Kidney (tissue), 14 donors: ENCODE results near the gene SPIN1. TPM values are rescaled to one million over a fixed set of nuclear protein-coding genes. Genes with fewer than 3 reads are reported as not detected.
A peak's percentile ranks its signal among the peaks of the same experiment; 100 is the strongest.

Source experiments
- DNase-seq, 5 donors: peaks; one replicate each; pipeline ENCODE4 v3.0.0-alpha.2; 2013 to 2020
- FAIRE-seq: peaks from 2 replicates; lab custom pipeline; 2012; peaks lifted over from hg19 to GRCh38; lab: Jason Lieb, UNC
- H3K27ac ChIP-seq, 2 donors: one replicate each; pipeline ENCODE4 v1.7.0; 2013; ENCODE audit warnings: low read depth in 2 of 2, low read length in 2 of 2, inconsistent platforms in 1 of 2
- H3K27me3 ChIP-seq: one replicate; pipeline ENCODE4 v1.7.1; 2013; ENCODE audit warnings: low read length, inconsistent platforms; ENCODE audit not compliant: control insufficient read depth, insufficient read depth
- H3K36me3 ChIP-seq, 3 donors: one replicate each; pipeline versions ENCODE4 v1.7.0 to v1.7.1; 2013; ENCODE audit warnings: low read length in 3 of 3, control low read depth in 1 of 3, inconsistent platforms in 1 of 3; ENCODE audit not compliant: insufficient read depth in 3 of 3, control insufficient read depth in 2 of 3
- H3K4me1 ChIP-seq, 3 donors: one replicate each; pipeline versions ENCODE4 v1.7.0 to v1.7.1; 2013; ENCODE audit warnings: low read length in 3 of 3, inconsistent platforms in 1 of 3, low read depth in 1 of 3; ENCODE audit not compliant: control insufficient read depth in 2 of 3, insufficient read depth in 2 of 3
- H3K4me3 ChIP-seq, 3 donors: one replicate each; pipeline versions ENCODE4 v1.7.0 to v1.8.1; 2013; ENCODE audit warnings: low read length in 3 of 3, control low read depth in 1 of 3, inconsistent platforms in 1 of 3
- H3K9ac ChIP-seq, 3 donors: one replicate each; pipeline versions ENCODE4 v1.7.0 to v1.7.1; 2013; ENCODE audit warnings: low read length in 3 of 3, control low read depth in 1 of 3, inconsistent platforms in 1 of 3
- H3K9me3 ChIP-seq, 3 donors: one replicate each; pipeline versions ENCODE4 v1.7.0 to v1.7.1; 2013; ENCODE audit warnings: low read length in 3 of 3, control low read depth in 1 of 3, inconsistent platforms in 1 of 3; ENCODE audit not compliant: control insufficient read depth in 2 of 3, insufficient read depth in 1 of 3
- intact Hi-C: fragments of 100-400 bp; cut with DNase I; formaldehyde crosslinking; loops from one replicate; pipeline ENCODE4 v1.11.1; 2022
- polyA plus RNA-seq: library from polyadenylated mRNA; stranded (reverse); fragments of 350-450 nt; fragmentation: Illumina TruSeq; extraction: RNeasy Lipid Tissue Mini Kit (QIAGEN cat#74804); gene quantifications from one replicate; pipeline ENCODE4 v1.2.3, GENCODE V29; 2014; ENCODE audit warnings: low read depth, low replicate concordance; ENCODE audit not compliant: insufficient read depth
- total RNA-seq: library from RNA; stranded (reverse); fragmentation: NEBNext Ultra II Directional; extraction: Animal tissue kit (Norgen Biotek cat#: 25700); gene quantifications from one replicate; pipeline ENCODE4 v1.2.1, GENCODE V29; 2021
- TF ChIP-seq, protein P1 (sequence below): IDR thresholded peaks from 3 replicates; pipeline ENCODE4 v1.5.1; 2012; ENCODE audit warnings: mild to moderate bottlenecking, moderate library complexity, borderline replicate concordance; ENCODE audit not compliant: insufficient read depth; ENCODE audit errors: extremely low read depth
- donor health status: control.
- donor health status: control.
- donor health status: control.
- donor health status: control.
- donor health status: control.
- donor health status: DM: yes; HTN: yes; CAD: no.
- donor health status: Normal renal cell carcinoma (clear cell type).

Gene SPIN1
- total and polyA plus RNA-seq, 2 donors from 2014 or later, result 27.9 to 88.7 TPM

DNA sequence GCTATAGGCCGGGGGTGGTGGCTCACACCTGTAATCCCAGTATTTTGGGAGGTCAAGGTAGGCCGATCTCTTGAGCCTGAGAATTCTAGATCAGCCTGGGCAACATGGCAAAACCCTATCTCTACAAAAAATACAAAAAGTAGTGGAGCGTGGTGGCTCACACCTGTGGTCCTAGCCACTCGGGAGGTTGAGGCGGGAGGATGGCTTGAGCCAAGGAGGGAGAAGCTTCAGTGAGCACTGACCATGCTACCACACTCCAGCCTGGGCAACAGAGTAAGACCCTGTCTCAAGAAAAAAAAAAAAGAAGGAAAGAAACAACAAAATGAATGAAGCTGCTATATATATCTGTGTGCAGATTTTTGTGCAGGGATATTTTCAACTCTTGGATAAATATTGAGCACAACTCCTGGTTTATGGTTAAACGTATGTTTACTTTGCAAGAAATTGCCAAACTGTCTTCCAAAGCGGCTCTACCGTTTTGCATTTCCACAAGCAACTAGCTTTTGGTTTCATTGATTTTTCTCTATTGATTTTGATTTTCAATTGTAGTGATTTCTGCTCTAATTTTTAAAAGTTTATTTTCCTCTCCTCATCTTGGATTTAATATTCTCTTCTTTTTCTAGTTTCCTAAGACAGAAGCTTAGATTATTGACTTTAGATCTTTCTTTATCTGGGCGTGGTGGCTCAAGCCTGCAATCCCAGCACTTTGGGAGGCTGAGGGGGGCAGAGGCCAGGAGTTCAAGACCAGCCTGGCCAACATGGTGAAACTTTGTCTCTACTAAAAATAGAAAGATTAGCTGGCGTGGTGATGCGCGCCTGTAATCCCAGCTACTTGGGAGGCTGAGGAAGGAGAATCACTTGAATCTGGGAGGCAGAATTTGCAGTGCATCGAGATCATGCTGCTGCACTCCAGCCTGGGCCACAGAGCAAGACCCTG lies 49.2 kb downstream of the SPIN1 start:
- intact Hi-C loops, result no loop called here
- H3K36me3 ChIP-seq, result peaks cover 0 to 6% (median 2%) of the 10 kb centered on the region in 3 donors
- TF ChIP-seq, protein P1, sequence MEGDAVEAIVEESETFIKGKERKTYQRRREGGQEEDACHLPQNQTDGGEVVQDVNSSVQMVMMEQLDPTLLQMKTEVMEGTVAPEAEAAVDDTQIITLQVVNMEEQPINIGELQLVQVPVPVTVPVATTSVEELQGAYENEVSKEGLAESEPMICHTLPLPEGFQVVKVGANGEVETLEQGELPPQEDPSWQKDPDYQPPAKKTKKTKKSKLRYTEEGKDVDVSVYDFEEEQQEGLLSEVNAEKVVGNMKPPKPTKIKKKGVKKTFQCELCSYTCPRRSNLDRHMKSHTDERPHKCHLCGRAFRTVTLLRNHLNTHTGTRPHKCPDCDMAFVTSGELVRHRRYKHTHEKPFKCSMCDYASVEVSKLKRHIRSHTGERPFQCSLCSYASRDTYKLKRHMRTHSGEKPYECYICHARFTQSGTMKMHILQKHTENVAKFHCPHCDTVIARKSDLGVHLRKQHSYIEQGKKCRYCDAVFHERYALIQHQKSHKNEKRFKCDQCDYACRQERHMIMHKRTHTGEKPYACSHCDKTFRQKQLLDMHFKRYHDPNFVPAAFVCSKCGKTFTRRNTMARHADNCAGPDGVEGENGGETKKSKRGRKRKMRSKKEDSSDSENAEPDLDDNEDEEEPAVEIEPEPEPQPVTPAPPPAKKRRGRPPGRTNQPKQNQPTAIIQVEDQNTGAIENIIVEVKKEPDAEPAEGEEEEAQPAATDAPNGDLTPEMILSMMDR, result no peak
- H3K9me3 ChIP-seq, result no peaks in the 10 kb centered on the region
- DNase-seq (no peak), FAIRE-seq (no peak)
- H3K4me3 ChIP-seq, result no peak overlapping the region
- no peak overlapping the region for H3K9ac ChIP-seq
- H3K27ac ChIP-seq, result no peak overlapping the region
- peaks cover 0 to 6% (median 0%) of the 10 kb centered on the region in 3 donors for H3K4me1 ChIP-seq
- no peaks in the 10 kb centered on the region for H3K27me3 ChIP-seq

DNA sequence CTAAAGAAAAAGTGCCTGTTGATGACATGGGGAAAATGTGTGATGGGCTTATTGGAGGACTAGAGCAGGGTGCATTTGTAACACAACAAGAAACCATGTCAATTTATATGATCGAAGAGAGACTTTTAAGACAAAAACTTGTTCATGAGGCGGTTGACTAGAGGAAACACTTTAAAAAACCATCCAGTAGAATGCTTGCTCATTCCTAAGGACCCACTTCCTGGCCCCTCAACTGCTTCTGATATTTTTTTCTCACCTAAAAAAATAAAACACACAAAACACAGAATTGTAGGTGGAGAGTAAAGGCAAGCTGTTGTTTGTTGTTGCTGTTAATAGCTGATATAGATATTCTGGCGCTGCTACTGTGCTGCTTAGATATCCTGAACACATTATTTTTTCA lies 50.6 kb downstream of the SPIN1 start:
- TF ChIP-seq, protein P1, result no peak
- no peak for FAIRE-seq

DNA sequence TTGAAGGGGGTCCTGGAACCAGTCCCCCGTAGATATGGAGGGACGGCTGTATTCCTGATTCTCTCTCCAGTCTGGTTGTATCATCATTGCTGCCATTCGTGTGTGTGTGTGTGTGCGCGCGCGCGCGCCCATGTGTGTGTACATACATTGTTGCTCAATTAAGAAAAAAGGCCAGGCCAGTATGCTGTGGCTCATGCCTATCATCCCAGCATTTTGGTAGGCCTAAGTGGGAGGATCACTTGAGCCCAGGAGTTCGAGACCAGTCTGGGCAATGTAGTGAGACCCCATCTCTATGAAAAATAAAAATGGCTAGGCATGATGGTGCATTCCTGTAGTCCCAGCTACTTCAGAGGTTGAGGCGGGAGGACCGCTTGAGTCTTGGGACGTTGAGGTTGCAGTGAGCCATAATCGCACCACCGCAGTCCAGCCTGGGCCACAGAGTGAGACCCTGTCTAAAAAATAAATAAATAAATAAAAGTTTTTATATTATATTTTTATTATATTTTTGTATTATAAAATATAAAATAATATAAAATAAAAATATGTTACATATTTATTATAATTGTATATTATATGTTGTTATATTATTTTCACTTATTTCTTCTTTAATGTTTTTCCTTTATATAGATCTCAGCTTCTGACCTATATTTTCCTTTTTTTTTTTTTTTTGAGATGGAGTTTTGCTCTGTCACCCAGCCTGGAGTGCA lies 53.2 kb downstream of the SPIN1 start:
- TF ChIP-seq, protein P1, result no peak
- DNase-seq (no peak), FAIRE-seq (peak; percentile 83)
- no peak overlapping the region for H3K27ac ChIP-seq
- H3K36me3 ChIP-seq, result no peaks in the 10 kb centered on the region
- intact Hi-C loops, result no loop called here
- H3K27me3 ChIP-seq, result no peaks in the 10 kb centered on the region
- H3K4me3 ChIP-seq, result no peak overlapping the region
- H3K9ac ChIP-seq, result no peak overlapping the region
- peaks cover 0 to 6% (median 0%) of the 10 kb centered on the region in 3 donors for H3K4me1 ChIP-seq
- H3K9me3 ChIP-seq, result no peaks in the 10 kb centered on the region

More for the DNA sequence above, 50.6 kb downstream of the SPIN1 start:
- intact Hi-C loops, result no loop called here
- Histone ChIP-seq H3K27me3 (no peaks in the 10 kb centered on the region), H3K9me3 (no peaks in the 10 kb centered on the region), H3K4me3 (no peak overlapping the region), H3K27ac (no peak overlapping the region), H3K4me1 (peaks cover 0 to 6% (median 0%) of the 10 kb centered on the region in 3 donors), H3K36me3 (peaks cover 0 to 3% (median 2%) of the 10 kb centered on the region in 3 donors), H3K9ac (no peak overlapping the region)
- no peak for DNase-seq
